Activated CD8-positive, alpha-beta memory T cell treated with anti-CD3 and anti-CD28 coated beads for 4 hours (primary cell): Measurements from ENCODE around the gene IMPG1.

ENCODE experiments used
- DNase-seq, 2 donors: peaks; one replicate each; pipeline ENCODE4 v3.0.0-alpha.2; 2020; ENCODE audit warnings: low read depth in 2 of 2

The IMPG1 gene, protein sequence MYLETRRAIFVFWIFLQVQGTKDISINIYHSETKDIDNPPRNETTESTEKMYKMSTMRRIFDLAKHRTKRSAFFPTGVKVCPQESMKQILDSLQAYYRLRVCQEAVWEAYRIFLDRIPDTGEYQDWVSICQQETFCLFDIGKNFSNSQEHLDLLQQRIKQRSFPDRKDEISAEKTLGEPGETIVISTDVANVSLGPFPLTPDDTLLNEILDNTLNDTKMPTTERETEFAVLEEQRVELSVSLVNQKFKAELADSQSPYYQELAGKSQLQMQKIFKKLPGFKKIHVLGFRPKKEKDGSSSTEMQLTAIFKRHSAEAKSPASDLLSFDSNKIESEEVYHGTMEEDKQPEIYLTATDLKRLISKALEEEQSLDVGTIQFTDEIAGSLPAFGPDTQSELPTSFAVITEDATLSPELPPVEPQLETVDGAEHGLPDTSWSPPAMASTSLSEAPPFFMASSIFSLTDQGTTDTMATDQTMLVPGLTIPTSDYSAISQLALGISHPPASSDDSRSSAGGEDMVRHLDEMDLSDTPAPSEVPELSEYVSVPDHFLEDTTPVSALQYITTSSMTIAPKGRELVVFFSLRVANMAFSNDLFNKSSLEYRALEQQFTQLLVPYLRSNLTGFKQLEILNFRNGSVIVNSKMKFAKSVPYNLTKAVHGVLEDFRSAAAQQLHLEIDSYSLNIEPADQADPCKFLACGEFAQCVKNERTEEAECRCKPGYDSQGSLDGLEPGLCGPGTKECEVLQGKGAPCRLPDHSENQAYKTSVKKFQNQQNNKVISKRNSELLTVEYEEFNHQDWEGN

DNA sequence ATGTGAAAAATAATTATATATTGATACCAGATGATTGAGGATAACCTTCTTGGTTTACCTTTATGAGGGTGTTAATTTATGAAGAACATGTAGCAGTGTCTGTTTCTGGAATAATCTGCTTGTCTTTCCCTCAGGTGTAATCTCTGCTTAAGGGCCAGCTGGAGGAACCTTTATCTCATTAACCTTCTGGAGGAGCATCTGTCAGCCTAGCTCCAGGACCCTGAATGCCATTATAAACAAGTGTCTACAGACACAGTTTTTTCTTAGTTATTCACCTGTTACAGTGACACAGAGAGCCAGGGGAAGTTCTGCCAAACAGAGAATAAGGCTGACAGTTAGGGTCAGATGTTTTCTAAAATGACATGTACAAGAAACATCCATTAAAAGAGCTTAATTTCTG, at the start of gene IMPG1:
IMPG1 (minus strand) TSS at position 101 of the 400 bp plus-strand sequence. CDS start 174 bp downstream, outside the sequence.
- no peak for DNase-seq

DNA sequence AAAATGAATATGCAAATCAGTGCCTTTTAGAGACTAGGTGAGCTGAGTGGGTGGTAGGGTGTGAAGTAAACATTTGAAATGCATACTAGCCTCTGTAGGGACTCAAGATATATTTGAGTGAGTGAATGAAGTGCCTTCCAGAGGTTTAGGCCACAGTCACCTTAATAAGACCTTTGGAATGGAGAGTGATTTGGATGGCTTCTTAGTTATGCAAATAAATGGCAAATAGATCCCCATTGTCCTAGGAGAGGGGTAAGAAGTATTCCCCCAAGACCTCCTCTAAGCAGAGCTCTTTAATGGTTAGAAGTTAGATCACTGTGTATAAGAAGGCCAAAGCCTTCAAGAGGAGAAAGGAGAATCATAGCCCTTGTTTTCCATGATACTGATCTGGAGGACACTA, 47.8 kb upstream of the IMPG1 start:
- DNase-seq: no peak

DNA sequence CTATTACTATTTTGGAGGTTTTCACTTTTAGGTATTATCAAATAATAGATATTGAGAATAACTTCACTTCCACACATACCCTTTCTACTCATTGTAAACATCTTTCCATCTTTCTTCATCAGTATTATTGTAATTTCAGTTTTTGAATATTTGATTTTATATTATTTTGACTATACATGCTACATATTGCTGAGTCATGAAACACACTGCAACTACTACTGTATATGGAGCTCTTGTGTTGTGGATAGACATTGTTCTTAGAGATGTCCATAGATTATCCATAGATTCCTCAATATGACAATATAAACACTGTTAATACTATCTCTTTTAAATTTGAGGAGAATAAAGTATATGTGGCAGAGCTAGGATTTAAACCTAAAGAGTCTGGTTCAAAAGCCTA, 819 bp upstream of the IMPG1 start:
- no peak for DNase-seq

DNA sequence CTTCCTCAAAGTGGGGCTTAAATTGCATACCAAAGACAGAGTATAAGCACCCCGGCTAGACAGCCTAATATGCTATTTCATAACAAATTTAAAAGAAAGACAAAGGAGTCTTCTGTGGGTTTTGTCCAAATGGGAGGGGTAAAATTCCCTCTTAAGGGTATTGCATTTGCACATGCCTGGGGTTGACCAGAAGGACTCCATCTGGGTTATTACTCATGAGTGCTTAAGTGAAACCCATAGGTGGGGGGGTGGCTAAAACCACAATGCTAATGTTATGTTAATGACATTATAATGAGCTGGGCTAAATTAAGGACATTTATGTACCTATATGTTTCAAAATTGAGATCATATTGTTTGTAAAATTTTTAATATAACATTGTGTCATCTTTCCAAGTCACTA, 15.0 kb downstream of the IMPG1 start:
- no peak for DNase-seq

DNA sequence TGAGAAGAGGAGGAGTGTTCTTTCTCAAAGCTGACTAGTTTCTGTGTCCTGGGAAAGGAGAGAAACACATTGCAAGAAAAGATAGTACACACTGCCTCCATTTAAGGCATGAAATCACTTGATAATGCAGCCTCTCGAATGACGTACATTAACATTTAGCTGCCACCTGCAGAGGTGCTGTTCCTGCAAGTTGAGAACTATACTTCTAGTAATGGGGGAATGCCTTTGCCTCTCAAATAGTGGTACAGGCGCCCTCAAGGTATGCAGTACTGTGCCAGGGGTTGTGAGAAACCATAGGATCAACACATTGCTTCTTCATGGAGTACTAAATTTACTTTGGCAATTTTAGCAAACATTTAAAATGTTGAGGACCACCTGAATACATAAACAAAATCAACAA, 20.1 kb downstream of the IMPG1 start:
- no peak for DNase-seq

DNA sequence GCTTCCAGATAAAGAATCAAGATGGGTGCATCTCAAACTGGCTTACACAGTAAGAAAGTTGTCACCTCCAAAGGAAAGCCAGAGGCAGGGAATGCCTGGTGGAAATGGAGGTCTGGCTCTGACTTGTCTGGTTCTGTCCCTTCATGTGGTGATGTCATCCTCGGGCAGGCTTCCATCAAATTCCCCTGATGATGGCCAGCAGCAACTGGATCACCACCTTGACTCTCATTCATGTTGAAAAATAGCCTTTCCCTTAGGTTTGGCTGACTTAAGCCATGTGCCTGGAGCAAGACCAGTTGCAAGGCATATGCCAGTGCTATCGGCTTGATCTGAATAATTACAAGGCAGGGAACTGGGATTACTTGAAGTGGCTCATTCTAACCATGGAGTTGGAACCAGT, 28.8 kb downstream of the IMPG1 start:
- no peak for DNase-seq

DNA sequence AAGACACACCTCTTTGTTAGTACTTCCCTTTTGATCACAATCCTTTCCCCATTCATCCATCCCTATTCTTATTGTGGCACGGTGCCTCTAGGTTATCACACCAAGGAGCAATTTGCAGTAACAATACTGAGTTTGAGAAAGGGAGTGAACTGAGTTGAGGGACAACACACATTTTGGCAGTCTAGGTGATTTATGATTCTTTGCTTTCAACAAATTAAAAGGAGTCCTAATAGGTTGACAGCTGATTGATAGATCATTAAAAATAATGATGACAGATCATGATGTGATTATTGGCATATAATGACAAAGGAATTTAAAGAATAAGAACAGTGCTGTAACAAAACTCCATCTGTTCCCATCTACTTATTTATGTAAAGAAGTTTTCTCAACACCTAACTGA, 36.7 kb downstream of the IMPG1 start:
- no peak for DNase-seq

DNA sequence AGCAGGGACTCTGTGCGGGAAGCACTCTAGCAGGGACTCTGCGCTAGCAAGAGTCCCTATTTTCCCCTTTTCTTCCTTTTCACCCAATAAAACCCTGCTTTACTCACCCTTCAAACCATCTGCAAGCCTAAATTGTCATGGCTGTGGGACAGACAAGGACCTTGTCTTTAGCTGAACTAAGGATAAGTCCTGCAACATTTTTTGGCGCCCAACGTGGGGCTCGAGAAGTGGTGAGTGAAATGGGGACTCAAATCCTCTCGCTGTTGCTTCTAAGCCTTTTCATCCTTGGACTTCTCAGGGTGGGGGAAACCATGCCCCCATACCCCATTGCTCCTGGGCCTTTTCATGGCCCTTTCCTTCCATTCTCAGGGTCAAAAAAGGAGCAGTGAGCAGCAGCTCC, 46.4 kb downstream of the IMPG1 start:
- DNase-seq: no peak

DNA sequence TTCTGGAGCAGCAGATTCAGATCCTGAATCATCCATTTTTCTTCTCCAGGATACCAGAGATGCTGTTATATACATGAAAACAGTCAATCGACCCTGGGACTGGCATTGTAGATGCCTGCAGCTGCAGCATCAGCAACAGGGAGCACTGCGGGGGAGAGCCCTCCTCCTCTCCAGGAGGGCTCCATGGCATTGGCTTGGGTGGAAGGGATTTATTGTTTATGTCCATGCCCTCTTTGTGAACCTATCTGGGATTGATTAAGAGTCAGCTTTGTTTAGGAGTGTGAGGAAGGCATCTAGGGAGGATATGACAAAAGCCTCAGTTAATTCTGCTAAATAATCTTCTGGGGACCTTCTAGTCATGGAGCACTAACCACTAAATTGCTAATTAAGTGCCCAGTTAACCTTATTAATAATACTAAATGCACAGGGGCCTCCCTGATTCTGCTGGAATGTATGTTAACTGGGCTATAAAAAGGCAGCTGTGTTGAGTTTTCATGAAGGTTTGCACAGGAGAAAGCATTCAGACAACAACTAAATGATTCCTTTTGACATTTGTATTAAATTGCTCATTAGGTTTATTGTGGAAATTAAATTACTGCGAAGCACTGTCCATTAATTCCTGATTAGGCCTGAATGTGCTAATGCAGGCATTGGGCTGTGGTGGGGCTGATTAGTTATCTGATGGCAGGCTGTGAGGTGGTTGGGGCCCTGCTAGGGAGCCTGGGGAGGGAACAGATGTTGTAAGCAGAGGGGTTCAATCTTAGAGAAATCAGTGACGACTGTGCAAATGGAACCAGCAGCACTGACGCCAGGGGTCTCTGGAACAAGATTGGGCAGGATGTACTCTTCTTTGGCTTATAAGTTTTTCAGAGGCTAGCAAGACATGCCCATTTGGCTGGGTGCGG, 57.6 kb downstream of the IMPG1 start:
- DNase-seq: no peak

DNA sequence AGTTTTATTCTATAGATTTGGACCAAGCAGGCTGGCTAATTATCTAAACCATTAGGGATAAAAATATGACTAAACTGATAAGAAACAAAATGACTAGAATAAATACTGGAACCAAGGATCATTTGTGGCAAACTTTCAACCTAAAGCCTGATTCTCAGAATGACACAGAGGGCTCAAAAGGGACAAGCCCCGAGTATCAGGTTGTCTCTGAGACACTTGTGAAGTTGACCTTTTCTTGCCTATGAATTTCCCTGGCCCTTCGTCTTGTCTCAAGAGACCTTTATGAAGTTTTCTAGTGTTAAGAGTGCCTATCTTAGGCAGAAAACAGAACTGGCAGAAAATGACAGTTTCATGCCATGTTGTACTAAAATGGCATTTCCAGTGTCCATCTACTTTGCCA, 68.3 kb downstream of the IMPG1 start:
- DNase-seq: no peak

DNA sequence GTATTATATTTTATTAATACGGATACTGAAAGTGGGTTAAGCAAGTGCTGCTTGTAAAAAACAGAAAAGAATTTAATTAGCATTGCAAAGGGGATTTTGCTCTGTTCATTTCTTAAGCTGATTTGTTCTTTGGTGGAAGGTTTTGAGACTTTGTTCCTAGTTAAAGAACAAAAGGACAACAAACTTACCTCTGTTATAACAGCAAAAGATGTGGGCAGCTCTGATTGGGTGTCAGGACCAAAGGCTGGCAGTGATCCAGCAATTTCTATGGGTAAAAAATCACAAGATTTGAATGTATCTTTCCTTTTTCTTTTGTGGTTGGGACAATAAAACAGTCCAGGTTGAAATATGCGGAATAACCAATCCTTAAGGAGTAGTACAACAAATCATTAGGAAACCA, 68.8 kb downstream of the IMPG1 start:
- no peak for DNase-seq

DNA sequence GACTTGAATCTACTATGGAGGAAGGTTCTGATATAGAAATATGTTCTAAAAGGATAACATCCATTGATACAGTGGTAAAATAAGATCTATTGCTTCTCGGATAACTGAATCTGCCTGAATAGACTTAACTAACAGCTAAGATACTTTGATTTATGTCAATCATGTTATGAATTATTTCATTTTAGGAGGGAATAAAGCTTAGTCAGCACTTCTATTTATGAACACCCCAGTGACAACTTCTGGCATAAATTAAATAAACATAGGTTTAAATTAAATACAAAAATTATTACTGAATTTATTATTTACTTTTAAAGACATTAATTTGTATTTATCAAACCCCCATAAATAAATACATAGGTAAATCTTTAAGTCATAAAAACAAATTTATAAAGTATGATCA, 69.3 kb downstream of the IMPG1 start:
- no peak for DNase-seq

DNA sequence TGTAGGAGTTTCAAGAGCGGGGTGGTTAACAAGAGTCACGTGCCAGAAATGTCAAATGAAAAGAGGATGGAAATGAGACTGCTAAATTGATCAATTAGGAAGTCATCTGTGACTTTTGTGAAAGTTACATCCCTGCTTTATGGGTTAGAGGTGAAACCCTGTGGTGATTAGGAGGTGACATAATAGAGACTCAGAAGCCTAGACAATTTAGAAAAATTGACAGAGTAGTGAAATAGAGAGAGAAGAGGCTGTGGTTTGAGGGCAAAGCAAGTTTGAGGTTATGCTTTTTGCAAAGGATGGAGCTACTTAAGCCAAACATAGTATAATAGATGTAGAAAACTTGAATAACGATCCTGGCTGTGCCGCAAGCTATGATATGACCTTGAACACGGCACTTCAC, 71.8 kb downstream of the IMPG1 start:
- DNase-seq: no peak

DNA sequence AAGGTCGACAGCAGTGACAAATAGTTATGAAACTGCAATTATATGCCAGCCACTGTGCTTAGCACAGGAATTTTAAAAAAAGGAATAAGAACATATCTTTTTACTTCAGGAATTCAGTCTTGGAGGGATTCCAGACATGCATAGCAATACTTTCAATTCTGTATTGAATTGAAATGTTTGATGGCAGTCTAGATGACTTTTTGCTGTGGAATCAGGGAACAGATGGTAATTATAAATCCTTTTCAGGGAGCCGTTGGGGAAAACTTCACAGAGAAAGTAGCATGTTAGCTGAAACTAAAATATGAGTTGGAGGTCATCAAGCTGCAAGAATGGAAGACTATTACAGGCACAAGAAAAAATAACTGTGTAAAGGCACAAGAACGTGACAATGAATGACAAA, 74.8 kb downstream of the IMPG1 start:
- DNase-seq: no peak

DNA sequence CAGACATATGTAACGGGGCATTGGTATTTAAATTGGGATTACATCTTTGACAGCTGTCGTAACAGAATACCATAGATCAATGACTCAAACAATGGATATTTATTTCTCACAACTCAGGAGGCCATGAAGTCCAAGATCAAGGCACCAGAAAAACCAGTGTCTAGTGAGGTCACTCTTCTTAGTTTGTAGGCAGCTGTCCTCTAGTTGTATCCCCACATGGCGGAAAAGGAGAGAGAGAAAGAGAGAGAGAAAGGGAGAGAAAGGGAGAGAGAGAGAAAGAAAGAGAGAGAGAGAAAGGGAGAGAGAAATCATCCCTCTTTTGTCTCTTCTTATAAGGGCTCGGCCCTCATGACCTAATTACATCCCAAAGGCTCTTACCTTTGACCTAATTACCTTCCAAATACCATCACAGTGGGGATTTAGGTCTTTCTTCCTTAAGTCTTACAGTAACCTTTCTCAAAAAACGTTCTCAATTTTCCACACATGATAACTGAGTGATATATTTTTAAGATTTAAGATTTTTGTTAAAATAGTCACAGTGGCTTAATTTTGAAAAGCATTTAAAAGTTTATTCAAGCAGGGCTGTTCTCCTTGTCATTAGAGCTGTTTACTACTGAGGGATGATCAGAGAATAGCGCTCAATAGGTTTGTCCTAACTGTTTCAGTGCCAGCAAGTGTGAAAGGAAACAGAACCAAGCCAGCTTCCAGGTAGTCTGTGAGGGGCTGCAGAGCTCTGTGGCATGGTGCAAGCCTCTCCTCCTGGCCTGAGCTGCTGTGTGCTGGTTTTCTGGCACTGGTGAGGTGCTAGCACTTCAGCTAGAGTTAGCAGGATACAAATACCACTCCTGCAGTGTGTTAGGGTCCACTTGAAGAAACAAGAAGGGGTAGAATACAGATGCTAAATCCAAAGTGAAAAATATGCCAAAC, 79.0 kb downstream of the IMPG1 start:
- no peak for DNase-seq

DNA sequence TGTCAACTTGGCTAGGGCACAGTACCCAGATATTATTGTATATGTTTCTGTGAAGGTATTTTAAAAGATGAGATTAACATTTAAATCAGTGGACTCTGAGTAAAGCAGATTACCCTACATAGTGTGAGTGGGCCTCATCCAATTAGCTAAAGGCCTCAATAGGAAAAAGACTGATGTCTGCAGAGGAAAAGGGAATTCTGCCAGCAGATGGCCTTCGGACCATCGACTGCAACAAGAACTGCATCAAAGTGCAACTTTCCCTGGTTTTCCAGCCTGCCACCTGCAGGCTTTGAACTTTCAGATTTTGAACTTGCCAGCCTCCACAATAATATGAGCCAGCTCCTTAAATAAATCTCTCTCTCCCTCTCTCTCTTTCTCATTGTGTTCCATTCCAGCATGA, 80.5 kb downstream of the IMPG1 start:
- no peak for DNase-seq

DNA sequence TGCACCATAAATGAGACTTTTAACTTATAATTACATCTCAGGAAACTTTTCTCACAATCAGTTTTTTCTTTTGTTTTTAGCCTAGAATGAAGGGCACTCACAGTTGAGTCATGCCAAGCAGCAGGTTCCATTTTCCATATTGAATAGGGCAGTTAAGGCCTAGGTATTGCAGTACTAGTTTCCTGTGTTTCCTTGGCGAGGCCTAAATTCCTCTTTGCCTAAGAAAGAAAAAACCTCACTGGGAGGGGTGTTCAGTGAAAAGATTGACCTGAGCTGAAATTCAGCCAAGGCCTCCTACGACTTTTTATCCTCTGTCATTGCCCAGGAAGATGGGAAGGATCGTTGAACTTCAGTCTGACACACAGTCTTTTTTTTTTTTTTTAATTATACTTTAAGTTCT, 85.5 kb downstream of the IMPG1 start:
- no peak for DNase-seq

DNA sequence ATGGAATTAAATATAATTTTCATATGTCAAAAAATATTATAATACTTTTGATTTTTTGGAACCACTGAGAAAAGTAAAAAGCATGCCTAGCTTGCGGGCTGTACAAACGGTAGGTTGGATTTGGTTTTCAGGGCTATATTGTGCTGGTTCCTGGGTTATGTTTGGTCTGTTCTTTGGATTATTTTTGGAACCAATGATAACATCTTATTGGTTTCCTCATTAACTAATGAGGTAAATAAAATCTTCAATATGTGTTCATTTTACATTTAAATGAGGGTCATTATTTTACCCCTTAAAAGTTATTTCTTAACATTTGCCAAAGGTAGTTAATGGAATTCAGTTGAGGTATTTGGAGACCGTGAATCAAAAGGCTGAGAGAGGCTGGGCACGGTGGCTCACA, 96.6 kb downstream of the IMPG1 start:
- no peak for DNase-seq

DNA sequence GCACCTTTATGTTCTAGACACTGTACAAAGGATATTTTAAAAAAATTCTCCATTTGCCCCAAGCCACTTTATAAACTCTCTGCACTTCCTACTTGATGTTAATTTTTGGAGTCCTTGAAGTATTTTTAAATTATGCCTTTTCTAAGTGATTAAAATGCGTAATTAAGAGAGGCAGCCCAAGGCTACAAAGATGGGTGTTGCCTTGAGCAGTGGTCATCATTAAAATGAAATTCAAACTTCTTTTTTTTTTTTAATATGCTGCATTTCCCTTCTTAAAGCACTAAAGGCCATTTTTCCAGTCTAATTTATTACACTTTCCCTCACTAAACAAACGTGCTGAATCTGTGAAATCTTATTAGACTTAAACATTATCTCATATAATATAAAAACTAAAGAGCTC, 102.4 kb downstream of the IMPG1 start:
- DNase-seq: no peak

DNA sequence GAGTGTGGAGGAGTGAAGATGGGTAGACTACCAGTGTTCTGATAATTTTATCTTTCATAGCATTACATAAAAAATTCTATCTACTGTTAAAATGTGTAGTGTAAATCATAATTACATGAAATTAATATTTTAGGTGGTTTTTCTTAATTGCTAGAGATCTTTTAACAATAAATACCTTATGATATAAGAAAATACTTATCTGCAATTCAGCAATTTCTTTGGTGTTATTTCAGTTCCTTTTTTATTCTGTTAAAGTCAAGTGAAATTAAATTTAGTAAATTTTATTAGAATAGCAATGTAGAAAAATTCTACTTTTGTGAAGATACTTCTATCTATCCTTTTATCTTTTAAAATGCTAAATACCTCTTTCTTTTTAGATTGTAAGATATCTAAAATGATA, 104.3 kb downstream of the IMPG1 start:
- no peak for DNase-seq

DNA sequence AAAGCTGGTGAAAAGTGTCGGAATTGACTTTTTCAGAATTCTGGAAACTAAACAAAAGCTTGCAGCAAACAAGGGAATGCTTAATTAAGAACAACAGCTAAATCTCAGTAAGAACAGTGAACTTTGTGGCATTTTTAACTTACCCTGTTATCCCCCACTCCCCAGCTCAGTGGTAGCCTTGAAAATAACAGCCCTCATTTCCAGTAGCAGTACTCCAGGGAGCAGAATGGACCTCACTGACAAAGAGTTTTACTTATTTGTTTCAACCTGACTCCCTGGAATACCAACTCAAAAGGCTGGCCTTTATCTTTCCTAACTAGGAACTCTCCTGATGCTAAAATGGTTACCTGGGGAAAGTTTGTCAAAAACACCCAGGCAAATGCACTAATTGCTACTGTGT, 108.9 kb downstream of the IMPG1 start:
- DNase-seq: no peak
